OCI-LY1 (cell line): Measurements from ENCODE around the gene PCCB.

Experiments used
- H2AFZ ChIP-seq: fragments of 200-600 bp; sonication (generic), shearing (Covaris generic); 2 replicates; pipeline ENCODE4 v1.6.0; 2014; ENCODE audit warnings: antibody characterized with exemption, mild to moderate bottlenecking, low read length
- H3F3A ChIP-seq: fragments of 200-600 bp; sonication (generic), shearing (Covaris generic); 2 replicates; pipeline ENCODE4 v1.6.0; 2014; ENCODE audit warnings: mild to moderate bottlenecking, antibody characterized with exemption, low read length, moderate library complexity; ENCODE audit not compliant: insufficient read depth
- H3K27ac ChIP-seq: fragments of 200-600 bp; sonication (generic); 2 replicates; pipeline ENCODE4 v1.5.1; 2014; ENCODE audit warnings: low read length, mixed run types, mild to moderate bottlenecking, low read depth; ENCODE audit not compliant: poor library complexity, severe bottlenecking
- H3K27me3 ChIP-seq: fragments of 200-600 bp; sonication (generic); 2 replicates; pipeline ENCODE4 v1.6.0; 2014; ENCODE audit warnings: antibody characterized with exemption, mild to moderate bottlenecking, low read length, moderate library complexity; ENCODE audit not compliant: insufficient read depth
- H3K36me3 ChIP-seq: fragments of 200-600 bp; sonication (generic); 2 replicates; pipeline ENCODE4 v1.6.1; 2014; ENCODE audit warnings: mild to moderate bottlenecking, antibody characterized with exemption, low read length, moderate library complexity, mixed read lengths; ENCODE audit not compliant: insufficient read depth
- H3K4me1 ChIP-seq: fragments of 200-600 bp; sonication (generic); 2 replicates; pipeline ENCODE4 v1.5.1; 2014; ENCODE audit warnings: mild to moderate bottlenecking, low read length, moderate library complexity; ENCODE audit not compliant: insufficient read depth, severe bottlenecking
- H3K4me2 ChIP-seq: fragments of 200-600 bp; sonication (generic), shearing (Covaris generic); 2 replicates; pipeline ENCODE4 v1.6.1; 2014; ENCODE audit warnings: low read length
- H3K4me3 ChIP-seq: fragments of 200-600 bp; sonication (generic); 2 replicates; pipeline ENCODE4 v1.5.1; 2014; ENCODE audit warnings: low read length, low read depth, mild to moderate bottlenecking, mixed read lengths; ENCODE audit not compliant: poor library complexity, severe bottlenecking
- H3K79me2 ChIP-seq: fragments of 200-600 bp; shearing (Covaris generic); 2 replicates; pipeline ENCODE4 v1.6.1; 2016; ENCODE audit warnings: mixed run types, low read length, mixed read lengths; ENCODE audit not compliant: insufficient read depth
- H3K9ac ChIP-seq: fragments of 200-600 bp; sonication (generic), shearing (Covaris generic); 2 replicates; pipeline ENCODE4 v1.6.1; 2014; ENCODE audit warnings: mild to moderate bottlenecking, low read length, mixed read lengths
- H3K9me2 ChIP-seq: fragments of 200-600 bp; sonication (generic), shearing (Covaris generic); 2 replicates; pipeline ENCODE4 v1.6.1; 2014; ENCODE audit warnings: low read depth, mild to moderate bottlenecking, low read length, mixed read lengths
- H3K9me3 ChIP-seq: fragments of 200-600 bp; shearing (Covaris generic); 2 replicates; pipeline ENCODE4 v1.6.1; 2014; ENCODE audit warnings: low read length, mixed read lengths
- H4K20me1 ChIP-seq: fragments of 200-600 bp; sonication (generic), shearing (Covaris generic); 2 replicates; pipeline ENCODE4 v1.6.0; 2016; ENCODE audit warnings: mild to moderate bottlenecking, low read length; ENCODE audit not compliant: insufficient read depth
- CTCF ChIP-seq: fragments of 200-600 bp; sonication (generic), shearing (Covaris generic); IDR thresholded peaks from 2 replicates; pipeline ENCODE4 v1.5.1; 2017; ENCODE audit warnings: mild to moderate bottlenecking, antibody characterized with exemption, low read length, moderate library complexity, mixed read lengths
- EZH2 ChIP-seq: fragments of 200-600 bp; sonication (generic), shearing (Covaris generic); IDR thresholded peaks from 2 replicates; pipeline ENCODE4 v1.8.0; 2017; ENCODE audit warnings: borderline replicate concordance, mixed run types, mild to moderate bottlenecking, antibody characterized with exemption, low read length, moderate library complexity, mixed read lengths

PCCB gene

DNA sequence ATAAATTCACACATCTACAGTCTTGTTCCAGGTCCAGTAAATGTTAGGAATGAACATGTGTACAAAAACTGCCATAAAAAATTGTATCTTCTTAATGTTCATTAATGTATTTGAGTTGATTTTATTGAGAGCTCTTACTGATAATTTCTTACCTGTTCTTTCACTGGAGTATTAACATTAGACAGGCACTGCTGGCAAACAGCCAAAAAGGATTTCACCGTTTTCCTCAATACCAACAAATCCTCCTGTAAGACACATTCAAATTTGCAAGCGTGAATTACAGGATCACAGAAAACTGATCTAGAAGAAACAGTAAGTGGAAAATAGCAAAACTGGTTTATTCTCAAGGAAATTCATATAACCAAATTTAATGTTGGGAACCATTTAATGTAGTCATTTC, 127.4 kb downstream of the PCCB start:
- TF ChIP-seq EZH2 (no peak), CTCF (no peak)
- H4K20me1 ChIP-seq: no peaks in the 10 kb centered on the region
- no peaks in the 10 kb centered on the region for H3K9me3 ChIP-seq
- H3K36me3 ChIP-seq: peaks cover 5% of the 10 kb centered on the region; the same call in 1 of the 2 replicates
- H3K27ac ChIP-seq: no peak overlapping the region
- H3K4me1 ChIP-seq: no peaks in the 10 kb centered on the region
- no peak overlapping the region for H3K9ac ChIP-seq
- no peaks in the 10 kb centered on the region; the same call in 1 of the 2 replicates for H3K9me2 ChIP-seq
- no peaks in the 10 kb centered on the region for H3K27me3 ChIP-seq
- H3K4me2 ChIP-seq: no peak overlapping the region
- H3K4me3 ChIP-seq: no peak overlapping the region
- H3F3A ChIP-seq: no peaks in the 10 kb centered on the region
- H2AFZ ChIP-seq: no peak overlapping the region
- H3K79me2 ChIP-seq: no peaks in the 10 kb centered on the region

DNA sequence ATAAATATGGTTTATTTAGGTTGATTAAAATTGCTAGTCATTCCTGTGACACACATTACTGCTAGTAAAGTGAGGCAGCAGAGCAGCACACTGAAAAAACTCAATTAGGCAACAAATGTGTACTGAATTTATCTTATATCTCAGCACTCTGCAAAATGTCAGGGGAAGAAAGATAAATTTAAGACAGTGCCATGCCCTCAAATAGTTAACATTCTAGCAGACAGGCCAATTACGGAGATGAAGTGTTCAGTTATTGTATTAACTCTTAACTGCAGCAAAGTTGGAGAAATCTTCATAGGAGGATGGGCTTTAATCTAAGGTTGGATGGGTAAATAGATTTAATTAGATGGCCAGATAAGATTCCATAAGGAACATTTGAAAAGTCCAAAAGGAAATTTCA, 127.9 kb downstream of the PCCB start:
- Histone ChIP-seq H3K79me2 (no peaks in the 10 kb centered on the region), H3K9me3 (no peaks in the 10 kb centered on the region), H3K9ac (no peak overlapping the region), H3K9me2 (no peaks in the 10 kb centered on the region; the same call in 1 of the 2 replicates), H3K27me3 (no peaks in the 10 kb centered on the region), H3K4me3 (no peak overlapping the region), H3F3A (no peaks in the 10 kb centered on the region), H3K36me3 (peaks cover 5% of the 10 kb centered on the region; the same call in 1 of the 2 replicates), H2AFZ (no peak overlapping the region), H4K20me1 (no peaks in the 10 kb centered on the region), H3K4me1 (no peaks in the 10 kb centered on the region), H3K27ac (no peak overlapping the region), H3K4me2 (no peak overlapping the region)
- no peak for TF ChIP-seq EZH2
- no peak for TF ChIP-seq CTCF
